H1 (cell line): ENCODE measurements around the gene CAPN15. TPM values are rescaled to one million over a fixed set of nuclear protein-coding genes. Genes with fewer than 3 reads are reported as not detected.

Experiments
- CTCF ChIA-PET: fragments of 300-600 bp; sonication (Branson Sonifier 250); formaldehyde crosslinking; loops from one replicate; lab custom pipeline; 2021; ENCODE audit not compliant: partially characterized antibody; lab: Charles Lee
- POLR2A ChIA-PET: fragments of 300-600 bp; sonication (Branson Sonifier 250); formaldehyde crosslinking; loops from one replicate; lab custom pipeline; 2021; ENCODE audit warnings: inconsistent platforms; ENCODE audit not compliant: partially characterized antibody; lab: Charles Lee
- DNase-seq, 2 experiments: peaks; one replicate each; pipeline versions ENCODE4 v3.0.0 to v3.0.0-alpha.2; 2010 to 2022; ENCODE audit warnings: low spot score in 2 of 2, low read depth in 1 of 2, mixed read lengths in 1 of 2
- FAIRE-seq: peaks from 2 replicates; lab custom pipeline; 2011; peaks lifted over from hg19 to GRCh38; lab: Jason Lieb, UNC
- H2AFZ ChIP-seq: 2 replicates; pipeline ENCODE4 v1.8.1; 2012; ENCODE audit warnings: low read length, inconsistent platforms
- H2AK5ac ChIP-seq: 2 replicates; pipeline ENCODE4 v1.6.1; 2013; ENCODE audit warnings: low read depth, low read length
- H2BK120ac ChIP-seq: replicated peaks from 2 replicates; pipeline ENCODE3; 2013; ENCODE audit warnings: low read depth, low read length, inconsistent platforms
- H2BK12ac ChIP-seq: 2 replicates; pipeline ENCODE4 v1.6.1; 2013; ENCODE audit warnings: low read depth, low read length
- H2BK15ac ChIP-seq: 2 replicates; pipeline ENCODE4 v1.6.1; 2013; ENCODE audit warnings: low read length
- H2BK20ac ChIP-seq: 2 replicates; pipeline ENCODE4 v1.6.1; 2013; ENCODE audit warnings: low read length
- H2BK5ac ChIP-seq: 2 replicates; pipeline ENCODE4 v1.6.1; 2013; ENCODE audit warnings: low read depth, low read length
- H3K14ac ChIP-seq: 2 replicates; pipeline ENCODE4 v1.6.1; 2013; ENCODE audit warnings: inconsistent platforms; ENCODE audit not compliant: insufficient read length
- H3K18ac ChIP-seq: 2 replicates; pipeline ENCODE4 v1.6.1; 2013; ENCODE audit warnings: low read length; ENCODE audit errors: extremely low read depth
- H3K23ac ChIP-seq: 2 replicates; pipeline ENCODE4 v1.6.1; 2013; ENCODE audit warnings: inconsistent platforms; ENCODE audit not compliant: insufficient read length
- H3K23me2 ChIP-seq: 2 replicates; pipeline ENCODE4 v1.6.1; 2013; ENCODE audit warnings: low read depth, low read length
- H3K27ac ChIP-seq: 2 replicates; pipeline ENCODE4 v1.6.1; 2011; ENCODE audit warnings: low read depth, low read length, inconsistent platforms
- H3K27me3 ChIP-seq, 4 experiments: replicated peaks in 1 of 4; 1 replicate in 1 of 4; 2 replicates in 3 of 4; pipeline versions ENCODE4 v1.6.1 to v1.8.1; 2011 to 2013; ENCODE audit warnings: low read length in 3 of 4, mild to moderate bottlenecking in 3 of 4, inconsistent platforms in 2 of 4, mixed read lengths in 2 of 4, moderate library complexity in 1 of 4; ENCODE audit not compliant: control insufficient read depth in 3 of 4, insufficient read depth in 3 of 4; ENCODE audit errors: extremely low read depth in 1 of 4
- H3K36me3 ChIP-seq, 4 experiments: 2 replicates each; pipeline versions ENCODE4 v1.6.1 to v1.8.1; 2011 to 2013; ENCODE audit warnings: mild to moderate bottlenecking in 4 of 4, low read length in 3 of 4, moderate library complexity in 2 of 4, control low read depth in 1 of 4, inconsistent platforms in 1 of 4; ENCODE audit not compliant: insufficient read depth in 4 of 4, control insufficient read depth in 2 of 4
- H3K4ac ChIP-seq: replicated peaks from 2 replicates; pipeline ENCODE3; 2013; ENCODE audit warnings: low read length, low read depth, mixed read lengths, inconsistent platforms; ENCODE audit not compliant: insufficient read length
- H3K4me1 ChIP-seq, 4 experiments: replicated peaks in 1 of 4; 1 replicate in 1 of 4; 2 replicates in 3 of 4; pipeline versions ENCODE4 v1.6.1 to v1.8.1; 2011 to 2013; ENCODE audit warnings: low read length in 3 of 4, inconsistent platforms in 2 of 4, mixed read lengths in 1 of 4; ENCODE audit not compliant: insufficient read depth in 4 of 4, control insufficient read depth in 3 of 4
- H3K4me2 ChIP-seq, 2 experiments: 2 replicates each; pipeline versions ENCODE4 v1.6.1 to v1.8.1; 2011 to 2013; ENCODE audit warnings: low read depth in 2 of 2, low read length in 2 of 2, control low read depth in 1 of 2, inconsistent platforms in 1 of 2, mild to moderate bottlenecking in 1 of 2; ENCODE audit not compliant: insufficient read depth in 1 of 2
- H3K4me3 ChIP-seq, 4 experiments: fragments of 200-600, 300-600 bp in 1 of 4; sonication (generic), shearing (Covaris generic), sonication (Bioruptor Twin) in 1 of 4; 2 replicates each; pipeline versions ENCODE4 v1.5.1 to v1.8.1; 2011 to 2016; ENCODE audit warnings: low read length in 4 of 4, low read depth in 3 of 4, control low read depth in 2 of 4, inconsistent platforms in 2 of 4, mild to moderate bottlenecking in 2 of 4, mixed read lengths in 1 of 4, moderate library complexity in 1 of 4; ENCODE audit not compliant: insufficient read depth in 2 of 4; ENCODE audit errors: extremely low read depth in 1 of 4
- H3K56ac ChIP-seq: replicated peaks from 2 replicates; pipeline ENCODE3; 2013; ENCODE audit warnings: low read depth, mild to moderate bottlenecking, mixed read lengths, low read length, inconsistent platforms; ENCODE audit not compliant: insufficient read length
- H3K79me1 ChIP-seq: 2 replicates; pipeline ENCODE4 v1.6.1; 2013; ENCODE audit warnings: low read depth, low read length, control low read depth
- H3K79me2 ChIP-seq, 2 experiments: 2 replicates each; pipeline versions ENCODE4 v1.6.1 to v1.8.1; 2012 to 2013; ENCODE audit warnings: low read length in 2 of 2, mild to moderate bottlenecking in 2 of 2, inconsistent platforms in 1 of 2; ENCODE audit not compliant: insufficient read depth in 2 of 2, control insufficient read depth in 1 of 2
- H3K9ac ChIP-seq, 4 experiments: replicated peaks in 1 of 4; 1 replicate in 1 of 4; 2 replicates in 3 of 4; pipeline versions ENCODE4 v1.6.1 to v1.8.1; 2011 to 2013; ENCODE audit warnings: low read depth in 3 of 4, low read length in 3 of 4, control low read depth in 2 of 4, mild to moderate bottlenecking in 2 of 4, moderate library complexity in 2 of 4, inconsistent platforms in 1 of 4; ENCODE audit errors: extremely low read depth in 1 of 4
- H3K9me3 ChIP-seq, 2 experiments: 2 replicates each; pipeline versions ENCODE4 v1.6.1 to v1.8.1; 2012 to 2013; ENCODE audit warnings: mild to moderate bottlenecking in 2 of 2, moderate library complexity in 2 of 2, control low read depth in 1 of 2, inconsistent platforms in 1 of 2, low read depth in 1 of 2, low read length in 1 of 2, mixed read lengths in 1 of 2; ENCODE audit not compliant: insufficient read depth in 2 of 2
- H4K20me1 ChIP-seq, 2 experiments: replicated peaks in 1 of 2; 2 replicates each; pipeline versions ENCODE3 to v1.8.1; 2011 to 2013; ENCODE audit warnings: inconsistent platforms in 2 of 2, low read length in 2 of 2, mild to moderate bottlenecking in 1 of 2; ENCODE audit not compliant: insufficient read depth in 2 of 2, control insufficient read depth in 1 of 2
- H4K5ac ChIP-seq: 2 replicates; pipeline ENCODE4 v1.6.1; 2013; ENCODE audit warnings: low read length, low read depth, mixed read lengths, inconsistent platforms; ENCODE audit not compliant: insufficient read length
- H4K8ac ChIP-seq: 2 replicates; pipeline ENCODE4 v1.8.0; 2013; ENCODE audit warnings: mild to moderate bottlenecking, moderate library complexity, low read length, inconsistent platforms; ENCODE audit not compliant: insufficient read depth; ENCODE audit errors: extremely low read depth
- H4K91ac ChIP-seq: replicated peaks from 2 replicates; pipeline ENCODE3; 2013; ENCODE audit warnings: low read length, mixed read lengths, inconsistent platforms; ENCODE audit not compliant: insufficient read length
- PHF8 ChIP-seq: fragments of 200-600 bp; sonication (generic); conservative IDR thresholded peaks from 2 replicates; pipeline ENCODE4 v1.7.1; 2012; ENCODE audit warnings: low read depth, mild to moderate bottlenecking, inconsistent platforms, low read length, moderate library complexity
- SP1 ChIP-seq: IDR thresholded peaks from 2 replicates; pipeline ENCODE4 v1.6.1; 2011; ENCODE audit warnings: low read depth, low read length
- SP4 ChIP-seq: IDR thresholded peaks from 2 replicates; pipeline ENCODE4 v1.6.1; 2012; ENCODE audit warnings: low read length, inconsistent platforms
- TCF12 ChIP-seq: IDR thresholded peaks from 2 replicates; pipeline ENCODE4 v1.6.1; 2011; ENCODE audit warnings: low read depth, mild to moderate bottlenecking, low read length
- WGBS, 2 experiments: shearing (Covaris generic) in 1 of 2; methylation state at CpG; one replicate each; pipeline versions ENCODE4 v1.1.6 to v1.1.7; 2013 to 2015; ENCODE audit warnings: low lambda C conversion rate in 2 of 2, mixed read lengths in 2 of 2, inconsistent platforms in 1 of 2, low coverage in 1 of 2, missing lambda C conversion rate in 1 of 2; ENCODE audit not compliant: insufficient replicate concordance in 2 of 2, insufficient coverage in 1 of 2, insufficient read length in 1 of 2; ENCODE audit errors: extremely low coverage in 1 of 2, missing lambda C conversion rate in 1 of 2; 5-methylcytosine and 5-hydroxymethylcytosine counted together
- polyA plus RNA-seq, 7 experiments: library from polyadenylated mRNA; depleted of rRNA in 3 of 7; stranded (reverse) in 5 of 7; unstranded in 2 of 7; fragments of >200 nt in 5 of 7; fragments of 200-250 nt in 2 of 7; gene quantifications; 1 replicate in 5 of 7; 2 replicates in 1 of 7; 4 replicates in 1 of 7; pipeline versions ENCODE4 v1.2.1 to v1.2.3, GENCODE V29; 2011 to 2013; ENCODE audit warnings: missing spikeins in 2 of 7, mixed read lengths in 2 of 7
- total RNA-seq: library from RNA; stranded (reverse); fragmentation: NEBNext Ultra II Directional; extraction: Animal tissue kit (Norgen Biotek cat#: 25700); gene quantifications from 2 replicates; pipeline ENCODE4 v1.2.1, GENCODE V29; 2021
- TF ChIP-seq, protein P1 (sequence below): IDR thresholded peaks from 2 replicates; pipeline ENCODE4 v1.6.1; 2012; ENCODE audit warnings: low read length, inconsistent platforms
- TF ChIP-seq, protein P2 (sequence below): IDR thresholded peaks from 2 replicates; pipeline ENCODE4 v1.6.1; 2011; ENCODE audit warnings: low read depth, mild to moderate bottlenecking, low read length; ENCODE audit not compliant: insufficient read depth

Gene CAPN15
- total and polyA plus RNA-seq, 2 of the 8 experiments (the other 6 are each of a cell fraction or from before 2014, with no cell fraction given) = 38.9 to 76.9 TPM

DNA sequence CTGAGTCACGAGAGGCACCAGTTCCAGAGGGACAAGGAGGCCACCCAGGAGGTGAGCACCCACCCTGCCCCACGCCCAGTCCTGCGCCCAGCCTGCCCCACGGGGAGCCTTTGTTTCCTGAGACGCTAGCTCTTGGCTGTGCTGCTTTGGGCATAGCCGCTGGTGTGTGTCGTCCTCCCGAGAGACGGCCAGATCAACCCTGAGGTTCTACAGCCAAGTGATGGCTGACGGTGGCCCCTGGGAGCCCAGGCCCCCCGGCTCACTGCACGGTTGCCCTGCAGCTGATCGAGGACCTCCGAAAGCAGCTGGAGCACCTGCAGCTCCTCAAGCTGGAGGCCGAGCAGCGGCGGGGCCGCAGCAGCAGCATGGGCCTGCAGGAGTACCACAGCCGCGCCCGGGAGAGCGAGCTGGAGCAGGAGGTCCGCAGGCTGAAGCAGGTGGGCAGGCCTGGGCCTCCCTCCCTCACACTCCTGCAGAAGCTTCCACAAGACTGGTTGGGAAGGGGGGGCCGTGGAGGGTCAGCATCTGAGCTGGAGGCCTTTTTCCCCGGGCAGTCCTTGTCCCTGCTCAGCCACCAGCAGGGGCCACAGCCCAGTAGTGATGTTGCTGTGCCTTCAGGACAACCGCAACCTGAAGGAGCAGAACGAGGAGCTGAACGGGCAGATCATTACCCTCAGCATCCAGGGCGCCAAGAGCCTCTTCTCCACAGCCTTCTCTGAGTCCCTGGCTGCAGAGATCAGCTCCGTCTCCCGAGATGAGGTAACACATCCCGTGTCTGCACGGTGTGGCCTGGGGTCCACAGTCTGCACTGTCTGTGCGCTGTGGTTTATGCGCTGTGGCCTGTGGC, 7.4 kb upstream of the CAPN15 start:
- DNase-seq = no peak
- Histone ChIP-seq H3K4me3 (no peak overlapping the region), H2AFZ (no peak overlapping the region), H4K91ac (no peak overlapping the region), H4K8ac (no peak overlapping the region), H2BK120ac (no peak overlapping the region), H4K5ac (no peak overlapping the region), H3K56ac (no peak overlapping the region), H3K27ac (no peak overlapping the region), H3K4me1 (peaks cover 0 to 4% (median under 1%) of the 10 kb centered on the region in 4 experiments; a peak in 3 of 7 replicates), H3K4me2 (no peak overlapping the region)
- ChIA-PET POLR2A (interaction anchor here (0.8 to 1.8 kb wide), 8 partner anchors 10 to 136 kb away, joined by 3 to 5 read pairs (median 4); partner anchors contain the start of genes DECR2 and RAB11FIP3), CTCF (interaction anchor here (0.5 to 3.7 kb wide), 38 partner anchors 9 to 1530 kb away, joined by 3 to 12 read pairs (median 4); no protein-coding TSS in a partner anchor)
- TF ChIP-seq SP4 = no peak
- TF ChIP-seq, protein P1, sequence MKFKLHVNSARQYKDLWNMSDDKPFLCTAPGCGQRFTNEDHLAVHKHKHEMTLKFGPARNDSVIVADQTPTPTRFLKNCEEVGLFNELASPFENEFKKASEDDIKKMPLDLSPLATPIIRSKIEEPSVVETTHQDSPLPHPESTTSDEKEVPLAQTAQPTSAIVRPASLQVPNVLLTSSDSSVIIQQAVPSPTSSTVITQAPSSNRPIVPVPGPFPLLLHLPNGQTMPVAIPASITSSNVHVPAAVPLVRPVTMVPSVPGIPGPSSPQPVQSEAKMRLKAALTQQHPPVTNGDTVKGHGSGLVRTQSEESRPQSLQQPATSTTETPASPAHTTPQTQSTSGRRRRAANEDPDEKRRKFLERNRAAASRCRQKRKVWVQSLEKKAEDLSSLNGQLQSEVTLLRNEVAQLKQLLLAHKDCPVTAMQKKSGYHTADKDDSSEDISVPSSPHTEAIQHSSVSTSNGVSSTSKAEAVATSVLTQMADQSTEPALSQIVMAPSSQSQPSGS = no peak
- TF ChIP-seq SP1 = no peak
- no peak for TF ChIP-seq TCF12
- TF ChIP-seq PHF8 = no peak
- TF ChIP-seq, protein P2, sequence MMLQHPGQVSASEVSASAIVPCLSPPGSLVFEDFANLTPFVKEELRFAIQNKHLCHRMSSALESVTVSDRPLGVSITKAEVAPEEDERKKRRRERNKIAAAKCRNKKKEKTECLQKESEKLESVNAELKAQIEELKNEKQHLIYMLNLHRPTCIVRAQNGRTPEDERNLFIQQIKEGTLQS = no peak
- TF ChIP-seq, all 59 proteins: peak for 0
- Histone ChIP-seq H2AK5ac (no peak overlapping the region), H4K20me1 (peaks cover 0 to 8% of the 10 kb centered on the region in 2 experiments), H2BK12ac (no peak overlapping the region), H3K9me3 (no peaks in the 10 kb centered on the region), H2BK5ac (no peak overlapping the region; the same call in 1 of the 2 replicates), H3K79me2 (no peaks in the 10 kb centered on the region), H3K9ac (no peak overlapping the region), H3K23ac (no peak overlapping the region), H3K27me3 (no peaks in the 10 kb centered on the region), H3K18ac (no peak overlapping the region), H3K36me3 (peaks cover 2 to 10% (median 5%) of the 10 kb centered on the region in 4 experiments; a peak in 5 of 8 replicates), H2BK20ac (no peak overlapping the region), H2BK15ac (no peak overlapping the region), H3K23me2 (no peaks in the 10 kb centered on the region), H3K79me1 (no peaks in the 10 kb centered on the region), H3K4ac (no peak overlapping the region), H3K14ac (no peak overlapping the region)
- WGBS, 2 experiments = 89% methylated on average over 32 of the region's 35 CpGs; no CpG with 5 or more reads in 1 of the 2 experiments
- no peak for FAIRE-seq
